Measurements from ENCODE around the gene KLHDC3. TPM values are rescaled to one million over a fixed set of nuclear protein-coding genes. Genes with fewer than 3 reads are reported as not detected.

Gene KLHDC3
- total and polyA plus RNA-seq, 2 of the 13 experiments (the other 11 are each of a cell fraction or from before 2014, with no cell fraction given), result 78.3 to 91.5 TPM

GRCh38 chr6:43059168-43060033, 45.4 kb downstream of the KLHDC3 start, which contains the start of the genes KLC4 and MRPL2 (continued):
- no peak for TF ChIP-seq ZNF407 (CRISPR knock-in tag; IDR thresholded peaks at IDR 0.05; ENCODE audit: not compliant biosample characterization)
- no peak for TF ChIP-seq JDP2 (CRISPR knock-in tag; IDR thresholded peaks at IDR 0.05; ENCODE audit: borderline replicate concordance)
- peak; percentile 70 for TF ChIP-seq SALL1 (CRISPR knock-in tag; IDR thresholded peaks at IDR 0.05)
- TF ChIP-seq BCLAF1 (IDR thresholded peaks at IDR 0.05), result no peak
- TF ChIP-seq ZKSCAN5 (CRISPR knock-in tag; IDR thresholded peaks at IDR 0.05), result no peak
- no peak for TF ChIP-seq CENPT (CRISPR knock-in tag; IDR thresholded peaks at IDR 0.05; ENCODE audit: low read depth)
- peak; percentile 98 for TF ChIP-seq SP5 (CRISPR knock-in tag; IDR thresholded peaks at IDR 0.05; ENCODE audit: borderline replicate concordance, low read depth)
- no peak for TF ChIP-seq SRSF1 (optimal IDR thresholded peaks at IDR 0.05; ENCODE audit: low read depth, low read length)
- 0 out of 2 replicates have a peak, but pooled peaks have one; percentile 13 for TF ChIP-seq RAD21 (CRISPR knock-in tag; IDR thresholded peaks at IDR 0.05)
